GM12878 (cell line): Measurements from ENCODE around the gene HMCES. TPM values are rescaled to one million over a fixed set of nuclear protein-coding genes. Genes with fewer than 3 reads are reported as not detected.

Source experiments
- ATAC-seq: fragments of 200-7000 bp; cut with Tn5 transposase; 3 replicates; pipeline ENCODE4 v1.9.1; 2020; ENCODE audit warnings: mild to moderate bottlenecking, moderate library complexity
- BruUV-seq: library from RNA; stranded (reverse); fragments of 400-500 nt; replicated peaks from 2 replicates; lab custom pipeline; 2021; lab: Mats Ljungman, UMichigan
- CTCF ChIA-PET: fragments of 300-600 bp; sonication (Branson Sonifier 250); formaldehyde crosslinking; extraction: SDS; loops from one replicate; lab custom pipeline; 2021; ENCODE audit warnings: inconsistent platforms; lab: Yijun Ruan, JAX
- POLR2A ChIA-PET: fragments of 350-600 bp; formaldehyde crosslinking; extraction: SDS; loops from one replicate; lab custom pipeline; 2021; ENCODE audit warnings: inconsistent platforms; lab: Charles Lee
- RAD21 ChIA-PET: fragments of 300-600 bp; sonication (Branson Sonifier 250); formaldehyde crosslinking; loops from one replicate; lab custom pipeline; 2023; ENCODE audit warnings: antibody characterized with exemption; ENCODE audit not compliant: unreplicated experiment; lab: Charles Lee
- SMC1A ChIA-PET: fragments of 300-600 bp; sonication (Branson Sonifier 250); formaldehyde crosslinking; loops from one replicate; lab custom pipeline; 2023; ENCODE audit not compliant: unreplicated experiment, uncharacterized antibody; lab: Charles Lee
- DNase-seq: peaks from one replicate; pipeline ENCODE4 v3.0.0-alpha.2; 2011; ENCODE audit warnings: low read depth, low spot score
- FAIRE-seq: peaks from 3 replicates; lab custom pipeline; 2011; peaks lifted over from hg19 to GRCh38; lab: Jason Lieb, UNC
- H2AFZ ChIP-seq: 2 replicates; pipeline ENCODE4 v1.6.0; 2011; ENCODE audit warnings: low read depth, low read length, control low read depth; ENCODE audit not compliant: control insufficient read depth
- H3K27ac ChIP-seq: 2 replicates; pipeline ENCODE4 v1.5.1; 2011; ENCODE audit warnings: control low read depth; ENCODE audit not compliant: control insufficient read depth, insufficient read depth
- H3K27me3 ChIP-seq, 2 experiments: replicated peaks in 1 of 2; 2 replicates each; pipeline versions ENCODE4 v1.6.0 to v1.6.1; 2011; ENCODE audit warnings: low read length in 1 of 2; ENCODE audit not compliant: control insufficient read depth in 2 of 2, insufficient read depth in 2 of 2
- H3K36me3 ChIP-seq, 2 experiments: 2 replicates each; pipeline ENCODE4 v1.5.1; 2011; ENCODE audit warnings: low read length in 1 of 2; ENCODE audit not compliant: control insufficient read depth in 2 of 2, insufficient read depth in 2 of 2
- H3K4me1 ChIP-seq: 2 replicates; pipeline ENCODE4 v1.6.1; 2011; ENCODE audit warnings: mild to moderate bottlenecking, low read length, moderate library complexity, mixed read lengths; ENCODE audit not compliant: control insufficient read depth, insufficient read depth
- H3K4me2 ChIP-seq: 2 replicates; pipeline ENCODE4 v1.6.0; 2011; ENCODE audit warnings: control low read depth; ENCODE audit not compliant: control insufficient read depth, insufficient read depth
- H3K4me3 ChIP-seq: fragments of 200-600 bp; sonication (generic); 2 replicates; pipeline ENCODE4 v1.5.1; 2016
- H3K79me2 ChIP-seq: 2 replicates; pipeline ENCODE4 v1.6.0; 2011; ENCODE audit warnings: low read length; ENCODE audit not compliant: control insufficient read depth, insufficient read depth
- H3K9ac ChIP-seq: 2 replicates; pipeline ENCODE4 v1.8.0; 2011; ENCODE audit warnings: low read length, control low read depth, mixed read lengths; ENCODE audit not compliant: control insufficient read depth, insufficient read depth
- H3K9me3 ChIP-seq: replicated peaks from 3 replicates; pipeline ENCODE4 v1.5.1; 2011; ENCODE audit warnings: mild to moderate bottlenecking, low read length; ENCODE audit not compliant: control insufficient read depth, insufficient read depth
- H4K20me1 ChIP-seq: 2 replicates; pipeline ENCODE4 v1.6.0; 2011; ENCODE audit not compliant: control insufficient read depth, insufficient read depth
- MLLT1 ChIP-seq: fragments of 450-650 bp; IDR thresholded peaks from 2 replicates; pipeline ENCODE4 v1.6.1; 2016; ENCODE audit warnings: mild to moderate bottlenecking
- RELB ChIP-seq: fragments of 450-650 bp; IDR thresholded peaks from 2 replicates; pipeline ENCODE4 v1.6.1; 2017; ENCODE audit warnings: low read depth, mild to moderate bottlenecking, moderate library complexity
- SUZ12 ChIP-seq: fragments of 200-600 bp; sonication (generic); IDR thresholded peaks from one replicate; pipeline ENCODE4 v1.6.1; 2018; ENCODE audit warnings: antibody characterized with exemption, mild to moderate bottlenecking; ENCODE audit not compliant: unreplicated experiment
- ZBTB4 ChIP-seq: fragments of 450-650 bp; formaldehyde crosslinking; IDR thresholded peaks from 2 replicates; pipeline ENCODE4 v1.4.0; 2022; ENCODE audit warnings: mild to moderate bottlenecking, moderate library complexity
- WGBS: methylation state at CpG from one replicate; pipeline ENCODE4 v1.1.6; 2016; ENCODE audit warnings: low lambda C conversion rate; ENCODE audit not compliant: insufficient replicate concordance, insufficient coverage; ENCODE audit errors: missing lambda C conversion rate; 5-methylcytosine and 5-hydroxymethylcytosine counted together
- in situ Hi-C: fragments of 300-500 bp; cut with MboI; formaldehyde crosslinking; loops from 9 replicates; pipeline ENCODE4 v1.14.3; 2018; ENCODE audit warnings: mixed read lengths
- intact Hi-C: fragments of 100-400 bp; cut with micrococcal nuclease; formaldehyde crosslinking; loops from one replicate; pipeline ENCODE4 v1.14.2; 2022; ENCODE audit not compliant: unreplicated experiment
- polyA plus RNA-seq, 11 experiments: library from polyadenylated mRNA; depleted of rRNA in 4 of 11; unstranded in 6 of 11; stranded (reverse) in 5 of 11; fragments of >200 nt; fragmentation: Nextera tagmentation in 4 of 11; fragmentation: Illumina TruSeq in 1 of 11; extraction: Ambion mirVana in 4 of 11; extraction: Trizol in 1 of 11; gene quantifications; 1 replicate in 1 of 11; 2 replicates in 10 of 11; pipeline versions ENCODE4 v1.2.1 to v1.2.3, GENCODE V29; 2011 to 2016; ENCODE audit warnings: inconsistent platforms in 2 of 11, missing spikeins in 2 of 11, low read depth in 1 of 11
- total RNA-seq, 4 experiments: library from RNA; depleted of rRNA in 3 of 4; stranded (reverse); fragments of >200 nt in 3 of 4; fragmentation: Illumina TruSeq in 1 of 4; extraction: Trizol in 1 of 4; gene quantifications; 2 replicates each; pipeline versions ENCODE4 v1.2.1 to v1.2.3, GENCODE V29; 2013 to 2021

The HMCES gene
- total and polyA plus RNA-seq, 10 of the 15 experiments (the other 5 are each of a cell fraction or from before 2014, with no cell fraction given), result 12.4 to 49.8 (median 27.0) TPM

- no peak overlapping the region for H3K4me2 ChIP-seq
- H3K27me3 ChIP-seq, result no peaks in the 10 kb centered on the region
- TF ChIP-seq SUZ12 (no peak), RELB (no peak), ZBTB4 (CRISPR knock-in tag) (no peak), MLLT1 (no peak)
- 98% methylated on average over 4 of the region's 4 CpGs for WGBS
- no peaks in the 10 kb centered on the region for H3K9me3 ChIP-seq
- no peak overlapping the region for H3K9ac ChIP-seq
- RAD21 ChIA-PET, result no interaction called here
- no peaks in the 10 kb centered on the region for H3K79me2 ChIP-seq
- no peak overlapping the region for H2AFZ ChIP-seq
- H3K36me3 ChIP-seq, result peaks cover 21 to 56% of the 10 kb centered on the region in 2 experiments
- H3K4me3 ChIP-seq, result no peak overlapping the region
- POLR2A ChIA-PET, result interaction anchor here (0.6 to 1.1 kb wide), 4 partner anchors 15 to 112 kb away, joined by 3 to 7 read pairs (median 4); no protein-coding TSS in a partner anchor
- BruUV-seq, result no TSS peak
- no peaks in the 10 kb centered on the region for H3K4me1 ChIP-seq
- no peak for FAIRE-seq
- no peak for DNase-seq
- ATAC-seq, result no peak
- H3K27ac ChIP-seq, result no peak overlapping the region
- peaks cover 3% of the 10 kb centered on the region; the same call in 1 of the 2 replicates for H4K20me1 ChIP-seq
- in situ Hi-C loops, result no loop called here
- intact Hi-C loops, result no loop called here
- SMC1A ChIA-PET, result interaction anchor here (0.7 to 1.1 kb wide), 2 partner anchors 20 to 71 kb away, joined by 3 to 5 read pairs; no protein-coding TSS in a partner anchor
- CTCF ChIA-PET, result interaction anchor here (0.9 to 1.5 kb wide), 5 partner anchors 17 to 213 kb away, joined by 3 to 6 read pairs (median 3); partner anchors contain the start of gene COPG1
These were observed 12.0 kb upstream of the HMCES start for GRCh38 chr3:129266651-129267050.
